ENCODE results near the gene STIP1. TPM values are rescaled to one million over a fixed set of nuclear protein-coding genes. Genes with fewer than 3 reads are reported as not detected.
"Not testable (repeated sequence)": the region's sequence is repeated elsewhere in the genome, so short reads cannot be mapped to it uniquely, and the experiment has no call there.

STIP1 gene
- total RNA-seq, 1 donor, result 112 TPM

- no peak for DNase-seq (ENCODE audit: low read depth)
- no peak for TF ChIP-seq CTCF (IDR thresholded peaks at IDR 0.05; ENCODE audit: insufficient read depth, low read length)
- peak overlapping the region; percentile 33 for H3K4me3 ChIP-seq (ENCODE audit: low read depth, low read length)
Measured at GRCh38 chr11:64243236-64243854, 57.4 kb downstream of the STIP1 start.

- H3K4me3 ChIP-seq (ENCODE audit: low read depth, low read length), result no peak overlapping the region
- no peak for TF ChIP-seq CTCF (IDR thresholded peaks at IDR 0.05; ENCODE audit: insufficient read depth, low read length)
- DNase-seq (ENCODE audit: low read depth), result no peak
Measured at GRCh38 chr11:64244107-64244506, 58.1 kb downstream of the STIP1 start.

- H3K4me3 ChIP-seq (ENCODE audit: low read depth, low read length), result peak overlapping the region; percentile 93
- no peak for DNase-seq (ENCODE audit: low read depth)
- TF ChIP-seq CTCF (IDR thresholded peaks at IDR 0.05; ENCODE audit: insufficient read depth, low read length), result no peak
Measured at GRCh38 chr11:64244966-64245365, 59.0 kb downstream of the STIP1 start.

GRCh38 chr11:64245401-64245796, 59.4 kb downstream of the STIP1 start:
- peak overlapping the region; percentile 93 for H3K4me3 ChIP-seq (ENCODE audit: low read depth, low read length)
- DNase-seq (ENCODE audit: low read depth), result no peak

GRCh38 chr11:64245797-64246620, 60.0 kb downstream of the STIP1 start:
- DNase-seq (ENCODE audit: low read depth), result peak; percentile 84
- TF ChIP-seq CTCF (IDR thresholded peaks at IDR 0.05; ENCODE audit: insufficient read depth, low read length), result no peak
- peak overlapping the region; percentile 93 for H3K4me3 ChIP-seq (ENCODE audit: low read depth, low read length)

More at GRCh38 chr11:64245401-64245796, 59.4 kb downstream of the STIP1 start:
- no peak for TF ChIP-seq CTCF (IDR thresholded peaks at IDR 0.05; ENCODE audit: insufficient read depth, low read length)

- DNase-seq (ENCODE audit: low read depth), result not testable (repeated sequence)
- H3K4me3 ChIP-seq (ENCODE audit: low read depth, low read length), result peak overlapping the region; percentile 93
Measured at GRCh38 chr11:64246621-64246870, 60.6 kb downstream of the STIP1 start.

- peak within 1 kb of the TSS; percentile 93 for H3K4me3 ChIP-seq (ENCODE audit: low read depth, low read length)
- DNase-seq (ENCODE audit: low read depth), result peak; percentile 76
- TF ChIP-seq CTCF (IDR thresholded peaks at IDR 0.05; ENCODE audit: insufficient read depth, low read length), result peak; percentile 4
Measured at GRCh38 chr11:64246871-64247728, 61.1 kb downstream of the STIP1 start, which contains the start of gene PPP1R14B. Gene PPP1R14B (minus strand): TSS chr11:64246943. CDS start chr11:64246673, 270 bp downstream.
